Heart right ventricle (tissue), 16 donors: ENCODE results near the gene TMEM270. TPM values are rescaled to one million over a fixed set of nuclear protein-coding genes. Genes with fewer than 3 reads are reported as not detected.

Experiments used
- ATAC-seq, 8 donors: fragments of 200-7000 bp; cut with Tn5 transposase; one replicate each; pipeline ENCODE4 v1.9.1; 2020; ENCODE audit warnings: mild to moderate bottlenecking in 8 of 8, moderate library complexity in 8 of 8, moderate number of reproducible peaks in 1 of 8
- DNase-seq, 2 donors: peaks; one replicate each; pipeline ENCODE4 v3.0.0-alpha.2; 2020
- H3K27ac ChIP-seq, 10 donors: fragments of 200-600 bp; sonication (generic) in 2 of 10; one replicate each; pipeline versions ENCODE4 v1.5.0 to v1.8.0; 2020 to 2022; ENCODE audit warnings: mild to moderate bottlenecking in 3 of 10
- H3K27me3 ChIP-seq, 7 donors: fragments of 200-600 bp; one replicate each; pipeline ENCODE4 v1.8.0; 2021 to 2022; ENCODE audit warnings: mild to moderate bottlenecking in 2 of 7
- H3K36me3 ChIP-seq, 9 donors: fragments of 200-600 bp; sonication (generic) in 1 of 9; one replicate each; pipeline versions ENCODE4 v1.5.0 to v1.8.0; 2020 to 2022; ENCODE audit warnings: mild to moderate bottlenecking in 2 of 9
- H3K4me1 ChIP-seq, 9 donors: fragments of 200-600 bp; sonication (generic) in 1 of 9; one replicate each; pipeline versions ENCODE4 v1.5.0 to v1.8.0; 2020 to 2022; ENCODE audit warnings: mild to moderate bottlenecking in 4 of 9
- H3K4me3 ChIP-seq, 10 donors: fragments of 200-600 bp; sonication (generic) in 2 of 10; one replicate each; pipeline versions ENCODE4 v1.5.0 to v1.8.0; 2020 to 2022; ENCODE audit warnings: mild to moderate bottlenecking in 7 of 10, moderate library complexity in 2 of 10
- H3K9me3 ChIP-seq, 11 donors: fragments of 200-600 bp in 10 of 11; sonication (generic) in 2 of 11; one replicate each; pipeline versions ENCODE4 v1.5.0 to v1.8.0; 2013 to 2022; ENCODE audit warnings: mild to moderate bottlenecking in 2 of 11, control low read depth in 1 of 11, moderate library complexity in 1 of 11
- WGBS, 2 donors: extraction: QIAGEN DNeasy Blood & Tissue Kit; methylation state at CpG; one replicate each; pipeline ENCODE4 v1.1.7; 2013; ENCODE audit warnings: inconsistent platforms in 1 of 2; 5-methylcytosine and 5-hydroxymethylcytosine counted together
- intact Hi-C, 10 donors: fragments of 100-400 bp; cut with DNase I; formaldehyde crosslinking; loops; one replicate each; pipeline versions ENCODE4 v1.11.1 to v1.14.2; 2022
- polyA plus RNA-seq, 2 donors: library from polyadenylated mRNA; stranded (reverse); fragments of 200-250 nt; gene quantifications; one replicate each; pipeline ENCODE4 v1.2.3, GENCODE V29; 2013
- total RNA-seq, 10 donors: library from RNA; stranded (reverse); fragmentation: NEBNext Ultra II Directional in 3 of 10; extraction: Animal tissue kit (Norgen Biotek cat#: 25700) in 3 of 10; gene quantifications; one replicate each; pipeline versions ENCODE4 v1.2.1 to v1.2.4, GENCODE V29; 2021 to 2023
- TF ChIP-seq, protein P1 (sequence below), 9 donors: fragments of 200-600 bp; sonication (generic) in 2 of 9; IDR thresholded peaks; one replicate each; pipeline versions ENCODE4 v1.5.0 to v1.8.0; 2021 to 2022; ENCODE audit warnings: antibody characterized with exemption in 9 of 9, mild to moderate bottlenecking in 5 of 9, moderate library complexity in 1 of 9
- donor health status: Arrhythmogenic right ventricular cardiomyopathy.
- donor health status: ischemic (EF 13 %, LVEDD 7.1; RV severe dilation, severe dysfunction).
- donor health status: healthy with polysubstance abuse.
- donor health status: DM: no; HTN: yes; CAD: no.
- donor health status: DM: no; HTN: no; CAD: no.
- donor health status: ischemic (EF 25% LVEDD 6.9; RV normal size, moderate dysfunction).
- donor health status: ischemic (EF 25% LVEDD 5.7; RV mildly dilated, moderate dysfunction).
- donor health status: healthy.
- donor health status: DM: yes; HTN: yes; CAD: no.
- donor health status: Ischemic cardiomyopathy.
- donor health status: ischemic (EF 35%, LVEDD 5.7; RV mildly dilated, moderate dysfunction).
- donor health status: nonischemic (EF 11% LVEDD 7.7; RV severe dilation, severe dysfunction).
- donor health status: DM: yes; HTN: yes; CAD: no.
- donor health status: PGD.
- donor health status: ischemic (EF 29% LVEDD 5.4; RV normal size, mild dysfunction).
- donor health status: nonischemic (EF 23%, LVEDD 6.1; RV moderate dilation, normal function).

TMEM270 gene
- total and polyA plus RNA-seq, 12 donors, result not detected

DNA sequence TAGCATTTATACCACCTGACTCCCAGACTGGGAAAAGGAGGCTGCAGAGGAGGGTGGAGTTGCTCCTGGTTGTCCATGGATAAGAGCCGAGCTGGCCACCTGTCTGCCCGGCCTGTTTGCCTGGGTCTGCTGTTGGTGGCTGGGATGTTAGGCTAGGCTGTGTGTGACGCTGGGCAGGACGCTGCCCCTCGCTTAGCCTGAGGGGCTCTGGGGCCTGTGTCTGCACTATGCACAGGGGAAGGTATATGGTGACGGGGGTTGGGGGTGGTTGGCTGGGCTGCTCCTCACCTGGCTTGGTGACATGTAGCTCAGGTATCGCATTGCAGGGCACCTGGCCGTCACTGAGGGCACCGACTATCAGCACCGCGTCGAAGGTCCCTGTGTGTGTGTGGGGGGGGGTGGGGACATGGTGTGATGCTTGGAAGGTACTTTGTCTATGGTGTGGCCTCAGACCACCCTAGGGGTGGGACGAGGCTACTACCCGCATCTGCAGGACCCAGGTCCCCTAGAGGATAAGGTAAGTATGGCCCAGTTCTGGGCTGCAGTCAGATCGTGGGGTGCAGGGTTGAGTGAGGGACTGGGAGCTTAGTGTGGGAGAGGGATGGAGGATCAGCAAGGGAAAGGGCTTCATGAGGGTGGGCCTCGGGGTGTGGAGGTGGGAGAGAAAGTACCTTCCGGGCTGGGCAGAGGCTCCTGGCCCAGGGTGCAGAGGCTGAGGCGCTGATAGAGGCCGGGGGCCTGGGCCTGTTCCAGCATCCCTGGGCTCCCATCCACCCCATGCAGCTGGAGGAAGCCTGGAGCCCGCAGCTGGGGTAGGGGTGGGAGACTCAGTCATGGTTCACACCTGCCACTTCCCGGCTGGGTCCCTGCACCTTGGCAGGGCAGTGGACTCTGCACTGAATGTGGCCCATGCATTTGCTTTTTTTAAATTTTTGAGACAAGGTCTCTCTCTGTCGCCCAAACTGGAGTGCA, 20.9 kb upstream of the TMEM270 start:
- DNase-seq, result no peak
- intact Hi-C loops, result loop anchor here in 1 of 10 donors (10.0 kb wide), 1 partner anchor 105 kb away; the partner anchor contains the start of gene ABHD11
- Histone ChIP-seq H3K9me3 (no peaks in the 10 kb centered on the region), H3K27ac (no peak overlapping the region), H3K36me3 (no peaks in the 10 kb centered on the region), H3K4me3 (no peak overlapping the region), H3K4me1 (peaks cover 0 to 29% (median 14%) of the 10 kb centered on the region in 9 donors), H3K27me3 (peaks cover 0 to 6% (median 0%) of the 10 kb centered on the region in 7 donors)
- ATAC-seq, result peak in 1 of 8 donors; percentile 21
- 91 to 92% methylated on average over 22 of the region's 22 CpGs for WGBS, 2 donors
- TF ChIP-seq, protein P1, sequence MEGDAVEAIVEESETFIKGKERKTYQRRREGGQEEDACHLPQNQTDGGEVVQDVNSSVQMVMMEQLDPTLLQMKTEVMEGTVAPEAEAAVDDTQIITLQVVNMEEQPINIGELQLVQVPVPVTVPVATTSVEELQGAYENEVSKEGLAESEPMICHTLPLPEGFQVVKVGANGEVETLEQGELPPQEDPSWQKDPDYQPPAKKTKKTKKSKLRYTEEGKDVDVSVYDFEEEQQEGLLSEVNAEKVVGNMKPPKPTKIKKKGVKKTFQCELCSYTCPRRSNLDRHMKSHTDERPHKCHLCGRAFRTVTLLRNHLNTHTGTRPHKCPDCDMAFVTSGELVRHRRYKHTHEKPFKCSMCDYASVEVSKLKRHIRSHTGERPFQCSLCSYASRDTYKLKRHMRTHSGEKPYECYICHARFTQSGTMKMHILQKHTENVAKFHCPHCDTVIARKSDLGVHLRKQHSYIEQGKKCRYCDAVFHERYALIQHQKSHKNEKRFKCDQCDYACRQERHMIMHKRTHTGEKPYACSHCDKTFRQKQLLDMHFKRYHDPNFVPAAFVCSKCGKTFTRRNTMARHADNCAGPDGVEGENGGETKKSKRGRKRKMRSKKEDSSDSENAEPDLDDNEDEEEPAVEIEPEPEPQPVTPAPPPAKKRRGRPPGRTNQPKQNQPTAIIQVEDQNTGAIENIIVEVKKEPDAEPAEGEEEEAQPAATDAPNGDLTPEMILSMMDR (IDR thresholded peaks at IDR 0.05), result no peak

DNA sequence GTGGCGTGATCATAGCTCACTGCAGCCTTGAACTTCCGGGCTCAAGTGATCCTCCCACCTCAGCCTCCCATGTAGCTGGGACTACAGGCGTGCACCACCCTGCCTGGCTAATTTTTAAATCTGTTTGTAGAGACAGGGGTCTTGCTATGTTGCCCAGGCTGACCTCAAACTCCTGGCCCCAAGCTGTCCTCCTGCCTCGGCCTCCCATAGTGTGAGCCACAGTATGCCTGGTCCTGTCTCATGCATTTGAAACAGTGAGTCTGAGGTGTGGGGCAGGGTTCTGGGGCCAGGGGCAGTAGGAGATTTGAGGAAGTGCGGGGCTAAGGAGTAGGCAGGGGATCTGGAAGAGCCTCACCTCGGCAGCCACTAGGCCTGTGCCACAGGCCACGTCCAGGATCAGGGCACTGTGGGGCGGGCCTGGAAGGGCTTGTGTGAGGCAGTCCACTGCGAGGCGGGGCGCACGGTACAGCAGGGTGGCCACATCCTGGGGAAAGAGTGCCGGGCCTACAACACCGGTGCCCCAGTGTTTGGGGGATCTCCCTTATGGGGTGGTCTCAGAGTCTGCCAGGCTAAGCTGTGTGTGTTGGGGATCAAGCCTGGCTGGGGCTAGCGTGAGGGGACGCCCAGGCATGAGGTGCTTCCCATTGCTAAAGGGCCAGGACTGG, 20.1 kb upstream of the TMEM270 start:
- Histone ChIP-seq H3K36me3 (no peaks in the 10 kb centered on the region), H3K27me3 (peaks cover 0 to 6% (median 0%) of the 10 kb centered on the region in 7 donors), H3K9me3 (no peaks in the 10 kb centered on the region), H3K4me3 (no peak overlapping the region), H3K27ac (no peak overlapping the region), H3K4me1 (peaks cover 0 to 35% (median 14%) of the 10 kb centered on the region in 9 donors)
- no peak for DNase-seq
- intact Hi-C loops, result loop anchor here in 1 of 10 donors (10.0 kb wide), 1 partner anchor 106 kb away; the partner anchor contains the start of gene ABHD11
- TF ChIP-seq, protein P1 (IDR thresholded peaks at IDR 0.05), result no peak
- no peak for ATAC-seq
- 96 to 98% methylated on average over 16 of the region's 16 CpGs for WGBS, 2 donors

DNA sequence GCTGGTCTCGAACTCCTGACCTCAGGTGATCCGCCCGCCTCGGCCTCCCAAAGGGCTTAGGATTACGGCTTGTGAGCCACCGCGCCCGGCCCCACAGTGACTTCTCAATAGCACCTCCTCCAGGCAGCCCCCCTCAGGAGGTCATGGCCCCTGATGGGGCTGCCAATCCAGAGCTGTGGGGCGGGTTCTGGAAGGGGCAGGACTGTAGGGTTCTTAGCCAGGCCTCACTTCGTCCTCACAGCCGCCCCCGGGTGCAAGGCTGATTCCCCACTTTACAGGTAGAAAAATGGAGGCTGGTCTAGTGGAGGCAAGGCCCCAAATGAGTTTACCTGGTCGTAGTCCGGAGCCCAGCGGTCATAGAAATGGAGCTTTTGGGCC, 19.3 kb upstream of the TMEM270 start:
- intact Hi-C loops, result loop anchor here in 1 of 10 donors (10.0 kb wide), 1 partner anchor 107 kb away; the partner anchor contains the start of gene ABHD11
- TF ChIP-seq, protein P1 (IDR thresholded peaks at IDR 0.05), result no peak
- Histone ChIP-seq H3K27me3 (peaks cover 0 to 6% (median 0%) of the 10 kb centered on the region in 7 donors), H3K4me3 (peak overlapping the region; percentile 36 to 81 (median 60)), H3K27ac (peak overlapping the region in 4 of 10 donors; percentile 65 to 82 (median 70)), H3K4me1 (peaks cover 0 to 43% (median 14%) of the 10 kb centered on the region in 9 donors), H3K9me3 (no peaks in the 10 kb centered on the region), H3K36me3 (no peaks in the 10 kb centered on the region)
- no peak for DNase-seq
- peak in 4 of 8 donors; percentile 3 to 14 (median 4) for ATAC-seq
- 40 to 58% methylated on average over 15 of the region's 15 CpGs for WGBS, 2 donors
